Midbrain (tissue), 1 donor: ENCODE measurements around the gene PIK3R1.
A peak's percentile ranks its signal among the peaks of the same experiment; 100 is the strongest.

Experiments
- DNase-seq: peaks from one replicate; lab custom pipeline; 2025; lab: John Stamatoyannopoulos, UW

The PIK3R1 gene

GRCh38 chr5:68331192-68332079 lies 115.9 kb downstream of the PIK3R1 start:
- DNase-seq, result peak; percentile 7

DNA sequence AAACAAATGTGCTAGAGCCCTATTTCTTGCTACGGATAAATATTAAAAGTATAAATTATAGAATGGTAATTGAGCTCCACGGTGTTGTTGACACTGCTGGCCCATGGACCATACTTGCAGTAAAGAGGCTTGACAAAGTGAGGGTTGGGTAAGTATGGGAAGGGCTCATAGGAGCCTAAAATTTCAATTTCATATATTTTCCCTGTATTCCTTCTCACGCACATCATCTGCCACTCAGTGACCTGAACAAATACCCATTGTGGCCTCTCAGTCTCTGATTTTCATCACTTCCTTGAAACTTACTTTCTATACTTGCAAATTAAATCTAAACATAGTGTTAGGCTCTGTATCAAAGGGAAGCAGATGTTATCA lies 116.5 kb downstream of the PIK3R1 start:
- DNase-seq, result no peak

- no peak for DNase-seq
Observed at GRCh38 chr5:68332556-68332955, 117.0 kb downstream of the PIK3R1 start.

GRCh38 chr5:68333649-68334552 lies 118.3 kb downstream of the PIK3R1 start:
- DNase-seq, result no peak

DNA sequence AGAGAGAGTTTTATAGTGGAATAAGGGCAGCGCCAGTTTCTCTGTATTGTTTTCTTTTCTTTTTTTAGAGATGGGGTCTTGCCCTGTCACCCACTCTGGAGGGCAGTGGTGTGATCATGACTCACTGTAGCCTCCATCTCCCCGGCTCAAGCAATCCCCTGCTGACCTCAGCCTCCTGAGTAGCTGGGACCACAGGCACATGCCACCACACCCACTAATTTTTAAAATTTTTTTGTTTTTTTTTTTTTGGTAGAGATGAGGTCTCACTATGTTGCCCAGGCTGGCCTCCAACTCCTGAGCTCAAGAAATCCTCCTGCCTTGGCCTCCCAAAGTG lies 119.0 kb downstream of the PIK3R1 start:
- DNase-seq, result no peak

DNA sequence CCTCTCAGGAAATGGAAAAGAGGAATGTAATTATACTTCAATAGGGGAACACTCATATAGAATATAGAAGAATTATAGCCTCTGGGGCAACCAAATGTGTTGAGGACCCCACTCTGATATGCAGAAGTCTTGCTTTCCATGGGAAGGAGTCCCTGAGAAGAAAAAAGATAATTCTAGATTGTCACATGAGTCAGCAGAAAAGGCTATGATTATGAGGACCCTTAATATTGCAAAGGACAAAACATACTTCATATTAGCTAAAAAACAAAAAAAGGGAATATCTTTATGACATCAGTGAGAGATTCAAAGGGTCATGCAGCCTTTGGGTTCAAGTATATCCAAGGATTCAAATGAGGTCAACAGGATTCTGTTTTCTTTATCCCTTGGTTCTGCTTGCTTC lies 119.5 kb downstream of the PIK3R1 start:
- no peak for DNase-seq

GRCh38 chr5:68336200-68336599 lies 120.6 kb downstream of the PIK3R1 start:
- no peak for DNase-seq

DNA sequence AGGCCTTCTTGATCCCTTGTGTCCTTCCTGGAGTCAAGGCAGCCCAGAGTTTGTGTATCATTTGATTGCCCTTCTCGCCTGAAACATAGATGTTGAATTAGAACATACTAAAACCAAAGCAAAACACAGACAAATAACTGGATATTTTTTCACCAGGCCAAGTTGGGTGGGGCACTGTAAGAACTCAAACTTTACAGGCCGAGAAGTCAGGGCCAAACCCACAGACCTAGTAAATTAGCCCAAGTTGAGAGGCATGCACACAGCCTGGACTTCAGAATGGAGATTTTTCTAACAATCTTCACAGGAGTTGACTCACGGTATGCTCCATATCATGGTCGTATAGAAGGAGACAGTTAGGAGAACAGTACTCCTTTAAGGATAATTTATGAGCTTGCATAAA lies 121.7 kb downstream of the PIK3R1 start:
- DNase-seq, result no peak

DNA sequence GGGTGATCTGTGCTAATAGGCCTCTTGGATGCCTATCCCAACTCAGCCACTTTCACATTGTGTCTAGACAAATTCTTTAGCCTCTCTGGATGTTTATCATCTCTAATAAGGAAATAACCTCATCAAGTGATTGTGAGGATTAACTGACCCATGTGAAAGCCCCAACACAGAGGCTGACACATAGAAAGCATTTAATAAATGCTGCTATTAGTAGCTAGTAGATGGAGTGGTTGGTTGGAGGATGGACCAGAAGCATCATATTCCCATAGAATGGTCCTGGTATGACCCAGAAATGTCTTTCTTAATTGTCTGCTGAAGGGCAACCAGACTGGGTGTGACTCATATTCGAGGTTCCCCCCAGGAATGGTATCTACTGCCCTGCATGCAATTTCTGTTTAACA lies 124.4 kb downstream of the PIK3R1 start:
- no peak for DNase-seq

- DNase-seq, result no peak
Observed at GRCh38 chr5:68341006-68341405, 125.5 kb downstream of the PIK3R1 start.

DNA sequence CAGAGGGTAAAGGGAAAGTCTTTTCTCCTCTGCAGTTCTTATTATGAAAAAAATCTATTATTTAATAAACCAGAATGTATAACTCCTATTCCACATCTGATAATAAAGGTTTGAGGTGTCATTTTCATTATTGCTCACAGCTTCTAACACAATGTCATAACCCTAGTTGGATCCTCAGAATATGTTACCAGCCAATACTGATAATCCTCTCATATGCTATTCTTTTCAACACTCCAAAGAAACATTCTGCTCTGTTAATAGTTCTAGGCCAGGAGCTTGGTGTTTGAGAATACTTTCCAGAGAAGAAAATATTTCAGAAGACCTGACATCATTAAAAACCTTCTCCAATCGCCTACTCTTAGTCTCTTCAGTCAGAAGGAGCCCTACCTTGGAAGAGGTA lies 127.1 kb downstream of the PIK3R1 start:
- no peak for DNase-seq

DNA sequence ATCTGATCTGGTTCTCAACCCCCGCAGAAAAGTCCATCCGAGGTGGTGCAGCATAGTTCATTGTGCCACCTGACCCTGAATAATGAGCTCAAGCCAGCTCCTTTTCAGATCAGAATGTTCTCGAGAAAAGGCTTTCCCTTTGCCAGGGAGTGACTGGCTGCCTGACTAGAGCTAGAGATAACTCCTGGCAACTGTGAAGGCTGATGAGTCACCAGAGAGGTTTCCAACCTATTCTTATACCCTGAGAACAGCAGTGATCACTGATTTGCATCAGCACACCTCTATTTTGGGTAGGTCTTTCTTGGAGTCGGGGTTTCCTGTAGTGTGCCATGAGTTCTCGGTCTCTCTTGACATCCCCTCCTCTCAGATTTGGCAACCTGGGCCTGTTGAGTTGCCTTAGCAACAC lies 127.9 kb downstream of the PIK3R1 start:
- DNase-seq, result no peak

DNA sequence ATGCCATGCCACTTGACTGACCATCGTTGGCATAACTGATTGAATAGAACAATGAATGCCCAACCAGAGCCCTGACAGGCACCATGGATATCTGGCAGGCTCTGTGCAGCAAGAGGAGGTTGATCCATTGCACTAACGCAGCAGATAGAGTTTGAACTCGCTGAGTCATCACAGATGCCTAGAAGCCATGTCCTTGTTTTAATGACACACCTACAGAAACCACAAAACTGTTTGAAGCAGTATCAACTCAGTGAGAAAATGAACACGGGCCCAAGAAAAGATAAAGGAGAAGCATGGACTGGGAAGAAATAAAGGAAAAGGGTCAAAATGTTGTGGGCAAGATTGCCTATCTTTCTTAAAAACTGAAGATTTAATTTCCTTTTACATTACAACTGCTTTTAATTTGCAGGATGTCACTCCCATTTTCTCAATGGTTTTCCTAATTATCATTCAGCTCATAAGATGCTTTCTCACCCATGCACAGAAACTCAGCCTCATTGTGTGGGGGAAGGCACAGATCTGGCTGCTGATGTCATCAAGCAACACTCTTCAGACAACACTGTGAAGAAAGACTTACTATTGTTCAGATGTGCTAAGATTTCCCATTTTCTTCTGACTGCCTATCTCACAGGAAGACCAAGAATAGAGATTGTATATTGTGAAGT lies 129.0 kb downstream of the PIK3R1 start:
- DNase-seq, result peak; percentile 22

DNA sequence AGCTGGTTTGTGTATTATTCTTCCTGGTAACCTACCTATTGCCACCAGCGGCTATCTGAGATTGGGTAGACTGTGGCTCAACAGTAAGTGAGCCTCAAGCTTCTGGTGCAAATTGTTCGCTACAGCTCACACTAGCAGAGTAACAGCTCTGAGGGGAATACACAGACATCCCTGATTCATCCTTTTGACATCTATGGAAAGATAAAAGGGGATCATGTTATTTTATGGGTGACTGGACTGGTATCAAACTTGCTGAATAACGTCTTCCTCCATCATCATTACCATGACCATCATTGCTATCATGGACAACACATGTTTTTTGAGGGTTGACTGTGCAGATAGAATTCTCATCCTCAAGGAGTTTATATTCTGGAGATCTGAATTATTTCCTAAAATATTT lies 129.6 kb downstream of the PIK3R1 start:
- DNase-seq, result no peak

GRCh38 chr5:68345582-68345981 lies 130.0 kb downstream of the PIK3R1 start:
- DNase-seq, result no peak

GRCh38 chr5:68347536-68347935 lies 132.0 kb downstream of the PIK3R1 start:
- DNase-seq, result no peak

GRCh38 chr5:68348447-68349222 lies 133.1 kb downstream of the PIK3R1 start:
- DNase-seq, result no peak

DNA sequence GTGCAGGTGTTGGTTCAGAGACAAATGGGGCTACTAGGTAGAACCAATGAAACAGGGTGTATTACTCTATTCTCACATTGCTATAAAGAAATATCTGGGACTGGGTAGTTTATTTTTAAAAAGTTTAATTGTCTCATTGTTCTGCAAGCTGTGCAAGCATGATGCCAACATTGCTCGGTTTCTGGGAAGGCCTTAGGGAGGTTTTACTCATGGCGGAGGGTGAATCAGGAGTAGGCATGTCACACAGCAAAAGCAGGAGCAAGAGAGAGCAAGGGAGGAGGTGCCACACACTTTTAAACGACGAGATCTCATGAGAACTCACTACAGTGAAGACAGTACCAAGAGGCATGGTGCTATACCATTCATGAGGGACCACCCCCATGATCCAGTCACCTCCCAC lies 134.6 kb downstream of the PIK3R1 start:
- DNase-seq, result no peak
